Breast epithelium (tissue), 3 donors: ENCODE measurements around the gene PPP1CC.

Experiments
- POLR2A ChIP-seq: fragments of 450-650 bp; IDR thresholded peaks from one replicate; pipeline ENCODE4 v1.6.1; 2016; ENCODE audit warnings: antibody characterized with exemption, mild to moderate bottlenecking, moderate library complexity
- TF ChIP-seq, protein P1 (sequence below), 3 donors: fragments of 450-650 bp; IDR thresholded peaks; one replicate each; pipeline ENCODE4 v1.5.1; 2016 to 2017; ENCODE audit warnings: antibody characterized with exemption in 3 of 3, mild to moderate bottlenecking in 3 of 3, moderate library complexity in 3 of 3

DNA sequence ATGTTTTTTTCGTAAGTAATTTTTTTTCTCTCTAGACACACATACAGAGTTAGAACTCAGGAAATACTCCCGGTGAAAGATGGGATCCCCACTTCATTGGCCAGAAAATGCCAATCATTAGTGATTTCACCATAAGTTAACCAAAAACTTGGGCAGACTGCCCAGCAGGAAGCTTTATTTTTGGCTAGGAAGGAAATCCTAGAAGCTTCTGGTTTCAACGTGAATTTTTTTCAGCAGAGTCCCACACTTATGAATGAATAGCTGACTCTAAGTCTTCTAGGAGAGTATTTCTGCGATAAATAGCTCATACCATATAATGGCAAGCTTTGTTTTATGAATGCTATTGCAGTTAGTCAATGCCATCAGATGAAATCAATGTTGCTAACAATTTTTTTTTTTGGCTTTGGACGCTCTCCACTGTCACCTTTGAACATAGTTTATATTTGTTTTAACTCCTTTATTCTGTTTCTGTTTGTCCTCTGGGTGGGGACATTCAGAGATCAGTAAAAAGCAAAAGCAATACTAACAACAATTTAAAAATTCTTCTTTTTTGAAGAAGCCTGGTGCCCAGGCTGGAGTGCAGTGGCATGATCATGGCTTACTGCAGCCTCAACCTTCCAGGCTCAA, 9.5 kb downstream of the PPP1CC start:
- no peak for TF ChIP-seq POLR2A
- TF ChIP-seq, protein P1, sequence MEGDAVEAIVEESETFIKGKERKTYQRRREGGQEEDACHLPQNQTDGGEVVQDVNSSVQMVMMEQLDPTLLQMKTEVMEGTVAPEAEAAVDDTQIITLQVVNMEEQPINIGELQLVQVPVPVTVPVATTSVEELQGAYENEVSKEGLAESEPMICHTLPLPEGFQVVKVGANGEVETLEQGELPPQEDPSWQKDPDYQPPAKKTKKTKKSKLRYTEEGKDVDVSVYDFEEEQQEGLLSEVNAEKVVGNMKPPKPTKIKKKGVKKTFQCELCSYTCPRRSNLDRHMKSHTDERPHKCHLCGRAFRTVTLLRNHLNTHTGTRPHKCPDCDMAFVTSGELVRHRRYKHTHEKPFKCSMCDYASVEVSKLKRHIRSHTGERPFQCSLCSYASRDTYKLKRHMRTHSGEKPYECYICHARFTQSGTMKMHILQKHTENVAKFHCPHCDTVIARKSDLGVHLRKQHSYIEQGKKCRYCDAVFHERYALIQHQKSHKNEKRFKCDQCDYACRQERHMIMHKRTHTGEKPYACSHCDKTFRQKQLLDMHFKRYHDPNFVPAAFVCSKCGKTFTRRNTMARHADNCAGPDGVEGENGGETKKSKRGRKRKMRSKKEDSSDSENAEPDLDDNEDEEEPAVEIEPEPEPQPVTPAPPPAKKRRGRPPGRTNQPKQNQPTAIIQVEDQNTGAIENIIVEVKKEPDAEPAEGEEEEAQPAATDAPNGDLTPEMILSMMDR (IDR thresholded peaks at IDR 0.05), result no peak
